Endodermal cell (in vitro differentiated cells): ENCODE results near the gene MMD. TPM values are rescaled to one million over a fixed set of nuclear protein-coding genes. Genes with fewer than 3 reads are reported as not detected.

ENCODE experiments used
- DNase-seq: peaks from one replicate; pipeline ENCODE4 v3.0.0-alpha.2; 2017
- H3K27ac ChIP-seq: 2 replicates; pipeline ENCODE4 v1.5.1; 2013; ENCODE audit warnings: mild to moderate bottlenecking, low read depth, low read length, moderate library complexity
- H3K27me3 ChIP-seq: 2 replicates; pipeline ENCODE4 v1.6.1; 2013; ENCODE audit warnings: mild to moderate bottlenecking, low read length, moderate library complexity; ENCODE audit not compliant: insufficient read depth, control insufficient read depth, poor library complexity, severe bottlenecking
- H3K36me3 ChIP-seq: 2 replicates; pipeline ENCODE4 v1.7.0; 2013; ENCODE audit warnings: mild to moderate bottlenecking, low read length, moderate library complexity; ENCODE audit not compliant: control insufficient read depth, insufficient read depth
- H3K4me1 ChIP-seq: one replicate; pipeline ENCODE4 v1.7.0; 2013; ENCODE audit warnings: low read length; ENCODE audit not compliant: control insufficient read depth, insufficient read depth
- H3K4me3 ChIP-seq: 2 replicates; pipeline ENCODE4 v1.5.1; 2013; ENCODE audit warnings: mild to moderate bottlenecking, low read length, moderate library complexity
- H3K9ac ChIP-seq: 2 replicates; pipeline ENCODE4 v1.6.1; 2013; ENCODE audit warnings: mild to moderate bottlenecking, low read length, moderate library complexity; ENCODE audit not compliant: poor library complexity, severe bottlenecking; ENCODE audit errors: extremely low read depth
- H3K9me3 ChIP-seq: 2 replicates; pipeline ENCODE4 v1.6.1; 2013; ENCODE audit warnings: mild to moderate bottlenecking, low read length, moderate library complexity; ENCODE audit not compliant: control insufficient read depth
- H3K27ac Mint-ChIP-seq: 2 replicates; pipeline ENCODE4 v1.8.0; 2020; ENCODE audit warnings: mixed read lengths
- H3K27me3 Mint-ChIP-seq: 2 replicates; pipeline ENCODE4 v1.8.0; 2021; ENCODE audit warnings: mild to moderate bottlenecking, mixed read lengths; ENCODE audit not compliant: insufficient read depth
- H3K36me3 Mint-ChIP-seq: 2 replicates; pipeline ENCODE4 v1.8.0; 2020; ENCODE audit warnings: low read depth, mixed read lengths
- H3K4me1 Mint-ChIP-seq: 2 replicates; pipeline ENCODE4 v1.8.0; 2020; ENCODE audit warnings: mixed read lengths
- H3K4me3 Mint-ChIP-seq: 2 replicates; pipeline ENCODE4 v1.8.0; 2020; ENCODE audit warnings: mild to moderate bottlenecking, moderate library complexity, mixed read lengths
- H3K9me3 Mint-ChIP-seq: 2 replicates; pipeline ENCODE4 v1.8.0; 2020; ENCODE audit warnings: mild to moderate bottlenecking, mixed read lengths
- WGBS, 2 experiments: methylation state at CpG; one replicate each; pipeline versions ENCODE4 v1.1.5 to v1.1.7; 2013; ENCODE audit warnings: missing lambda C conversion rate in 2 of 2, mixed read lengths in 1 of 2; ENCODE audit not compliant: insufficient coverage in 1 of 2, insufficient read length in 1 of 2; 5-methylcytosine and 5-hydroxymethylcytosine counted together
- total RNA-seq, 2 donors: library from RNA; stranded (reverse); fragmentation: NEBNext Ultra II Directional in 1 of 2; extraction: Animal tissue kit (Norgen Biotek cat#: 25700) in 1 of 2; gene quantifications; 2 replicates in 1 of 2; 3 replicates in 1 of 2; pipeline ENCODE4 v1.2.1, GENCODE V29; 2021
- TF ChIP-seq, protein P1 (sequence below): fragments of 200-600 bp; sonication (generic); conservative IDR thresholded peaks from 2 replicates; pipeline ENCODE4 v1.5.0; 2021; ENCODE audit warnings: antibody characterized with exemption, mild to moderate bottlenecking

Gene MMD
- total RNA-seq, 2 donors from 2014 or later = 40.1 to 40.2 TPM

GRCh38 chr17:55444471-55445441 lies 23.1 kb upstream of the MMD start:
- peaks cover 13% of the 10 kb centered on the region for H3K4me1 ChIP-seq
- peaks cover 1% of the 10 kb centered on the region for H3K9me3 Mint-ChIP-seq
- TF ChIP-seq, protein P1, sequence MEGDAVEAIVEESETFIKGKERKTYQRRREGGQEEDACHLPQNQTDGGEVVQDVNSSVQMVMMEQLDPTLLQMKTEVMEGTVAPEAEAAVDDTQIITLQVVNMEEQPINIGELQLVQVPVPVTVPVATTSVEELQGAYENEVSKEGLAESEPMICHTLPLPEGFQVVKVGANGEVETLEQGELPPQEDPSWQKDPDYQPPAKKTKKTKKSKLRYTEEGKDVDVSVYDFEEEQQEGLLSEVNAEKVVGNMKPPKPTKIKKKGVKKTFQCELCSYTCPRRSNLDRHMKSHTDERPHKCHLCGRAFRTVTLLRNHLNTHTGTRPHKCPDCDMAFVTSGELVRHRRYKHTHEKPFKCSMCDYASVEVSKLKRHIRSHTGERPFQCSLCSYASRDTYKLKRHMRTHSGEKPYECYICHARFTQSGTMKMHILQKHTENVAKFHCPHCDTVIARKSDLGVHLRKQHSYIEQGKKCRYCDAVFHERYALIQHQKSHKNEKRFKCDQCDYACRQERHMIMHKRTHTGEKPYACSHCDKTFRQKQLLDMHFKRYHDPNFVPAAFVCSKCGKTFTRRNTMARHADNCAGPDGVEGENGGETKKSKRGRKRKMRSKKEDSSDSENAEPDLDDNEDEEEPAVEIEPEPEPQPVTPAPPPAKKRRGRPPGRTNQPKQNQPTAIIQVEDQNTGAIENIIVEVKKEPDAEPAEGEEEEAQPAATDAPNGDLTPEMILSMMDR = no peak
- peaks cover 1% of the 10 kb centered on the region for H3K27me3 Mint-ChIP-seq
- H3K36me3 Mint-ChIP-seq = no peaks in the 10 kb centered on the region
- H3K27ac Mint-ChIP-seq = peak overlapping the region; percentile 56
- H3K4me3 ChIP-seq = peak overlapping the region; percentile 37
- DNase-seq = no peak
- no peaks in the 10 kb centered on the region for H3K36me3 ChIP-seq
- WGBS, 2 experiments = 74% methylated on average over 6 of the region's 6 CpGs; no CpG with 5 or more reads in 1 of the 2 experiments
- peaks cover 3% of the 10 kb centered on the region for H3K9me3 ChIP-seq
- no peaks in the 10 kb centered on the region for H3K27me3 ChIP-seq
- no peak overlapping the region for H3K9ac ChIP-seq
- peak overlapping the region; percentile 21 for H3K4me3 Mint-ChIP-seq
- peaks cover 52% of the 10 kb centered on the region for H3K4me1 Mint-ChIP-seq
- no peak overlapping the region for H3K27ac ChIP-seq

DNA sequence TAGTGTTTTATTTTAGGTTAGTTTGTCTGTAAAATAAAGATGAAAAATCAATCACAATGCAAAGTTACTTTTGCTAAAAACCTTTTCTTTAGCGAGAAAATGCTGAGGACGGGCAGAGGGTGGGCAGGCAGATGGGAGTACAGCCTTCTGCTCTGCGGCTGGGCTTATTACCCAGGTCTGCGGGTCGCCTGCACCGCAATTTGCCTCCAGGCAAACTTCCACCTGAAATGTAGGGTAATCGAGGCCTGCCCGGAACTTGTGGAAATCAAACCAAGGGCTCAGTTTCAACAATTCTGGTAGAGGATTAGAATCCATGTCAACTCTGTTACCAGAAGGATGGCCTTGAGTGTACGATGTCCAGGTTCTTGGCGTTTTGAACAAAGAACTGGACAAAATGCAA lies 22.3 kb upstream of the MMD start:
- Mint-ChIP-seq H3K4me1 (peaks cover 58% of the 10 kb centered on the region), H3K27ac (no peak overlapping the region), H3K27me3 (peaks cover 1% of the 10 kb centered on the region)

DNA sequence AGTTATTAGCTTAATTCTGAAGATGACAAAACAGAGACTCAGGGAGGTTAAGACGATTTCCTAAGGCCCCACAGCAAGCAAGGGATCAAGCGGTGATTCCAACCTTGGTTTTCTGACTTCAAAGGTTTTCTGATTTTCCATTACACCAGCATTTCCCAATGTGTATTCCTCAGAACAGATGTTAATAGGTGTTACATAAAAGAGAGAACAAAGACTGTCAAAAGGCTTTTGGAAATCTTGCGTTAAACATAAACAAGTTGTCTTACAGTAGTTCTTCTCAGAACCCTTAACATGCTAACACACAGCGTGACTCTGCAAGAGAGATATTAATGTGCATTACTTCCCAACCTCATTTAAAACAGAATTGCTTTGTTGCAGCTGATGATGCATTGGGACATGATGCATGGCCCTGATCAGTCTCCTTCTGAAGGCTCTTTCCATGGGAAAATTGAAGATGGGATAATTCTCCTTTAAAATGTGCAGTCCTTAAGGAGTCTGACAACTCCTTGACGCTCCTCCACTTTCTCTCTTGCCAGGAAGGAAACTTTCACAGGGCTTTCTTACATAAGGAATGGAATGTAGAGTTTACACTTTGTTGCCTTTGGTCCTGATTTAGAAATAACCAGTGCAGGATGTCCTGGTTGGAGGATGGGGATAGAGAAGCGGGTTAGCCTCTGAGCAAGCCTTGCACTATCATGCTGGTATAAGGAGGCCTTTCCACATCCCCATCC lies 21.5 kb upstream of the MMD start:
- Mint-ChIP-seq H3K27me3 (no peaks in the 10 kb centered on the region), H3K27ac (no peak overlapping the region)

More for the DNA sequence above, 22.3 kb upstream of the MMD start:
- Histone ChIP-seq H3K27ac (no peak overlapping the region), H3K4me1 (peaks cover 13% of the 10 kb centered on the region), H3K9ac (no peak overlapping the region), H3K4me3 (no peak overlapping the region), H3K9me3 (peaks cover 3% of the 10 kb centered on the region), H3K36me3 (no peaks in the 10 kb centered on the region), H3K27me3 (no peaks in the 10 kb centered on the region)
- H3K9me3 Mint-ChIP-seq = peaks cover 3% of the 10 kb centered on the region
- TF ChIP-seq, protein P1 = no peak
- 89 to 95% methylated on average over 9 to 10 of the region's 10 CpGs for WGBS, 2 experiments
- H3K36me3 Mint-ChIP-seq = no peaks in the 10 kb centered on the region
- no peak overlapping the region for H3K4me3 Mint-ChIP-seq
- no peak for DNase-seq

More for the DNA sequence above, 21.5 kb upstream of the MMD start:
- Histone ChIP-seq H3K9ac (no peak overlapping the region), H3K27ac (no peak overlapping the region), H3K4me3 (no peak overlapping the region), H3K27me3 (no peaks in the 10 kb centered on the region), H3K36me3 (no peaks in the 10 kb centered on the region), H3K9me3 (peaks cover 3% of the 10 kb centered on the region), H3K4me1 (peaks cover 13% of the 10 kb centered on the region)
- no peak for DNase-seq
- Mint-ChIP-seq H3K9me3 (peaks cover 4% of the 10 kb centered on the region), H3K36me3 (no peaks in the 10 kb centered on the region), H3K4me3 (no peak overlapping the region), H3K4me1 (peaks cover 55% of the 10 kb centered on the region)
- TF ChIP-seq, protein P1 = no peak
- 89 to 100% methylated on average over 3 to 6 of the region's 6 CpGs for WGBS, 2 experiments
